HG03025 (cell line): Measurements from ENCODE around the gene ANAPC16.
"Not testable (repeated sequence)": the region's sequence is repeated elsewhere in the genome, so short reads cannot be mapped to it uniquely, and the experiment has no call there.

Experiments
- ATAC-seq: cut with Tn5 transposase; IDR thresholded peaks from one replicate; pipeline ENCODE4 v1.9.1; 2021; ENCODE audit warnings: mild to moderate bottlenecking, moderate library complexity; ENCODE audit not compliant: unreplicated experiment, low FRiP score

ANAPC16 gene

DNA sequence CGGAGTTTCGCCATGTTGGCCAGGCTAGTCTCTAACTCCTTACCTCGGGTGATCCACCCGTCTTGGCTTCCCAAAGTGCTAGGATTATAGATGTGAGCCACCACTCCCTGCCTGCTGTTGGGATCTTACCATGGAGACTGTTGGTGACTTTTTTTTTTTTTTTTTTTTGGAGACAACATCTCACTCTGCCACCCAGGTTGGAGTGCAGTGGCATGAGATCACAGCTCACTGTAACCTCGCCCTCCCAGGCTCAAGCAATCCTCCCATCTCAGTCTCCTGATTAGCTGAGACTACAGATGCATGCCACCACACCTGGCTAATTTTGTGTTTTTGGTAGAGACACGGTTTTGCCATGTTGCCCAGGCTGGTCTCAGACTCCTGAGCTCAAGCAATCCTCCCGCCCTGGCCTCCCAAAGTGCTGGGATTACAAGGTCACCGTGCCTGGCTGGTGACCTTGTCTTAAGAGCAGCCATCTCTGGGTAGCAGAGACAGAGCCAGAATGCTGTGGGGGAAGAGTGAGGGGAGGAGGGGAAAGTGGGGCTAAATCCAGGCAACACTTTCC is 26.0 kb downstream of the ANAPC16 start:
- no peak for ATAC-seq

DNA sequence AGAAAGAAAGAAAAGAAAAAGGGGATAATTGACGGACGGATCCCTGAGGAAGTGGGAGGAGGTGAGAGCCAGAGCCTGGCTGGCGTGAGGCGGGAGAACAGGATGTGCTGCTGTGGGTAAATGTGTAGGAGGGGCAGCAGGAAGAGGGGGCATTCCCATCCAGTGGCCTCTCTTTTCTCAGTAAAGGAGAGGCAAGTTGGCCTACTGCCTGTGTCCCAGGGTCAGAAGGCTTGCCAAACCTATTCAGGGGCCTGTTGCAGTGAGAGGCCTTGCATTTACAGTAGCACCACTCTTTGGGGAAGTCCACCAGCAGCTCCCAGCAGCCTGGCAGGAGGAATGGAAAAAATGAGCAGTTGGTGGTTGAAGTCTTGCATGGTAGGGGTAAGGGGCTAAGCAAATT is 26.9 kb downstream of the ANAPC16 start:
- ATAC-seq: no peak

DNA sequence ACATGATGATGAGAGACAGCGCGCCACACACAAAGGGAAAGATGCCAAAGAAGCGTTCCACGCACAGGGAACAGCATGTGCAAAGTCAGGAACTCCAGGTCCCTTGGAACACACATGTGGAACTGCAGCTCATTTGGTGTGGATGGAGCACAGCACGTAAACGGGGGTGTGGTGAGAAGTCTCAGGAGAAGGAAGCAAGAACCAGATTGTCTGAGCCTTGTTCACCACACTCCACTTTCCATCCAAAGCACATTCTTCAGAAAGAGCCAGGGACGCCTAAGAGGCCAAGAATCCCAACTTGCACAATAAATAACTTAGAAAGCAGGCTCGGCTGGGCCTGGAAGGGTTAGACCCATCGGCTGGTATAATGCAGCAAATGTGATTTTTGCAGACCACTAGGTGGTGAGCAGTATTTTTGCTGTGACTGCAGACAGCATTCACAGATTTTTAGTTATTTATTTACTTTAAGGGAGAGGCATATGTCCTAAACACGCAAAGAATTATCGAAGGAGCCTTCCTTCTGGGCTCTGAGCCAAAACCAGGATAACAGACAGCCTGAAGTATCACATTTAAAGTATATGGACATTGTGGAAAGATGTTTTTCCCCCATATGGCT is 28.1 kb downstream of the ANAPC16 start:
- ATAC-seq: no peak

DNA sequence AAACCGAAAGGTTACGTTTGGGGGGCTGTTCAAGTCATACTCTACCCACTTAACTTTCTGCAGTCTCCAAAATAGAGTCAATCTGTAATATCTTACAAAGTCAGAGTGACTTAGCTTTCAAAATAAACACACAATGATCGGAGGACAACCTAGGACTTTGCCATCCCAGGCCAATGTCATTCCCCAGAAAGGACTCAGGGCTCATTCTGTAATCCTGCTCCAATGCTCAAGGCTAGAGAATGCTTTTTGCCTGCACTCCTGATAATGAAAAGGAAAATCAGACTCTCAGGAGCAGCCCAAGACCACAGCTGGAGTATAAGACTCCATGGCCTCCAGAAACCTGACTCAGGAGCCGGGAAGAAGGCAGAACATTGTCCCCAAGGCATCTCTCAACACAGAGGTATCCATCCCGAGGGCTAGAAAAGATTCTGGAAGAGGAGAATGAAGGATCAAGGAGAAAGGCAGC is 28.8 kb downstream of the ANAPC16 start:
- no peak for ATAC-seq

DNA sequence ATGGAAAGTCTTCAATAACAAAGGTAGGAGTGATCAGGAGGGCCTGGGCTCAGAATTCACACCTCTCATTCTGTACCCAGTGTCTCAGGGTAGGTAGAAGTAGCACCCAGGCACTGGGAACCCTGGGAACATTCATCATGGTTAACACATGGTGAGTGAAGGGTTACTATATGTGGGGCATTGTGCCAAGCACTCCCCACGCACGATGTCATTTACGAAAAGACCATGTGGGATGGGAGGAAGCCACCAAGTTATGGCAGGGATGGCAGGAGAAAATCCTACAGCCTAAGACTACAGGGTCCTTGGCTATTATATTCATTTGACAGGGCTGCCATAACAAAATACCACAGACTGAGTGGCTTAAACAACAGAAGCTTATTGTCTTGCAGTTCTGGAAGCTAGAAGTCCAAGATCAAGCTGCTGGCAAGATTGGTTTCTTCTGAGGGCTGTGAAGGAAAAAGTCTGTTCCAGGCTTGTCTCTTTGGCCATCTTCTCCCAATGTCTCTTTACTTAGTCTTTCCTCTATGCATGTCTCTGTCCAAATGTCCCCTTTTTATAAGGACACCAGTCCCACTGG is 30.2 kb downstream of the ANAPC16 start:
- ATAC-seq: no peak

DNA sequence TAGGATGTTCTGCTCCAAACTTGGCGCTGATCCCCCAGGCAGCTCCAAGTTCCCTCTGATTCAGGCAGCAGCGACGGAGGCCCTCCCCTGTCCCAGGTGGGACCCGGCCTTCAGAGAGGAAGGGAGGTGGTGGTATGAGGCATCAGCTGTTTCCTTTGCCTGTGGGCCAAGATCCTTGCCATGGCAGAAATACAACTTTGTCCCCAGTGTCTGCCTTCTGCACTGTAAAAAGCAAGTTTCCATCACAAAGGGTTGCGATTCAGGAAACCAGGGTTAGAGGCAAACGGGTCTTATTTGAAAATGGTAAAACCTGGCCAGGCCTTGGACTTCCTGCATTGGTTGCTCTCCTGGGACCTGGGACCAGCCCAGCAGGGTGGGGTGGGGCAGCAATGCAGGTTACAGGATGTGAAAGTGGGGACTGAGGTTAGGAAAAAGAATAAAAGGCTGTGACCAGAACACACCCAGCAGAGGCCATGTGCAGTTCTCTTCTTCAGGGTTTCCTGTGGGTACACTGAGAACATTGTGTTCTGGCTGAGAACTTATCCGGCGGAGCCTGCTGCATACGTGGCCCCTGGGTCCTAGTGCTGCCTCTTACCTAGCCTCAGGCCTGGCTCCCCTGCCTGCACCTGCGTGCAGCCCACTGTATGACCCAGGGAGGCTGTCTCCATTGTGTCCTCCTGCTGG is 32.8 kb downstream of the ANAPC16 start:
- ATAC-seq: peak; percentile 78

DNA sequence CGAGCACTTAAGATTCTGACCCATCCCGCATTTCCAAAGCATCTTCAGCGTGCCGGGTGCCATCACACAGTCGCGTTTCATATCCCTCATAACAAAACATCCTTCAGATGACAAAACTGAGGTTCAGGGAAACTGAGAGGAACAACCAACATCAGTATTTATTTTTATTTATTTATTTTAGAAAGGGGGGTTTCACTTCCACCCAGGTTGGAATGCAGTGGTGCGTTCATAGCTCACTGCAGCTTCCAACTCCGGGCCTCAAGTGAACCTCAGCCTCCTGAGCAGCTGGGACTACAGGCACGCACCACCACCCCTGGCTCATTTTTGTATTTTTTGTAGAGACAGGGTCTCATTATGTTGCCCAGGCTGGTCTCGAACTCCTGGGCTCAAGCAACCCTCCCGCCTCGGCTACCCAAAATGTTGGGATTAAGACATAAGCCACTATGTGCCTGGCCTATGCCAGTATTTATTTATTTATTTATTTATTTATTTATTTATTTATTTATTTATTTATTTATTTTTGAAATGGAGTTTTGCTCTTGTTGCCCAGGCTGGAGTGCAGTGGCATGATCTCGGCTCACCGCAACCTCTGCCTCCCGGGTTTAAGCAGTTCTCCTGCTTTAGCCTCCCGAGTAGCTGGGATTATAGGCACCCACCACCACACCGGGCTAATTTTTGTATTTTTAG is 33.5 kb downstream of the ANAPC16 start:
- not testable (repeated sequence) for ATAC-seq

DNA sequence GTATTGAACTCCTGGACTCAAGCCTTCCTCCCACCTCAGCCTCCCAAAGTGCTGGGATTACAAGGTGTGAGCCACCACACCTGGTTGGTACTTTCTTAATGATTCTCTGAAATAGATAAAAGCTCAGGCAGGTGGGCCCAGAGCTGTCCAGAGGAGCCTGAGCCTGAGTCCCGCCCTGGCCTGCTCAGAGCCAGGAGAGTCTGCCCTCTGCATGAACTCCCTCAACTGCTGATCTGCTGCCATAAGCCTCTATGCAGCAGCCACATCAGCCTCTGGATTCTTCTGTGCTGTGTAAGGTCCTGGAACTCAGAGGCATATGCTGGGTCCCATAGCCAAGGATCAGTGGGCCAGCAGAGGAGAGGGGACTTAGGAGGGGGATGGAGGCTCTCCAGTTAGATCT is 34.9 kb downstream of the ANAPC16 start:
- ATAC-seq: no peak

DNA sequence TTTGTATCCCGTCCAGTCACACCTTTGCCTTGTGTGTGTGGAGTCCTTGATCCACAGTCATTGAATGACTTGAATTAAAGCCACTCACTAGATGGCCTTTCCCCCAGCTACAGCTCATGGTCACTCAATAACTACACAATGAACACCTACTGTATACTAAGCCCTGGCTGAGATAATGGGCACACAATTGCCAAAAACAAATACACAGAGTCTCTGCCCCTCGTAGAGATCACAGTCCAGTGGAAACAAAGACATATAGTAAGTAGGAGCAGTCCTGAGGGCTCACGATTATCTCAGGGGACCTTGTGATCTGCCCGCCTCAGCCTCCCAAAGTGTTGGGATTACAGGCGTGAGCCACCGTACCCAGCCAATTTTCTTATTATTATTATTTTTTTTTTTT is 35.8 kb downstream of the ANAPC16 start:
- ATAC-seq: no peak

DNA sequence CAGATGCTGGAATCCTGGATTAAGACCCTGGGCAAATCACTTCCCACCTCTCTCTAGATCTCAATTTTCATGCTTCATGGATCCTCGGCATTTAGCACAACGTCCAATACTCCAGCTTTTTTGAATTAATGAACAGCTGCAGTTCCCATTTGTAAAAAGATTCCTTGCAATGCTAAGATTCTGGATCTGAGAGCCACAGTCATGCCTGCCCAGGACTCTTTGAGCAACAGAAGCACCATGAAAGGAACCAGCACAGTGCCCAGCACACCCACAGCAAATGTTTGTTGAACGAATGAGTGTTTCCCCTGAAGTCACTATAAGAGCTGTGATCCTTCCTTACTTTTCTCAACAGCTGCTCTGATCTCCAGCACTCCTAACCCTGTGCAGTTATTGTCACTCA is 37.2 kb downstream of the ANAPC16 start:
- ATAC-seq: no peak

DNA sequence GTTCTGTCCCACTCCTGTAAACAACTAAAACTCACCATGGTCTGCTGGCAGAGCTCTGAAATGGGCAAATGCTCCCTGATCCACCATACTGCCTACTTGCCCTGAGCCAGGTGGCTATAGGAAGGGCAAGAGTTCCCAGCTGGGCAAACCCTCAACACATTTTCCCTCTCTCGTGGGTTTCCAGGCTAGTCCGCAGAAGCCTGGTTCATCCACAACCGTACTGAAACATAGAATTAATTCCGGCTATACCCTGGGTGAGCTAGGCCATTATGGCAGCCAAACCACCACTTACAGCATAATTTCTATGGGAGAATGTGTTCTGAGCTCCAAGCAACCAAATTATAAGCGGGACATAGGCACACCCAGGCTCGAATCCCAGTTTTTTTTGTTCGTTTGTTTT is 37.8 kb downstream of the ANAPC16 start:
- no peak for ATAC-seq

DNA sequence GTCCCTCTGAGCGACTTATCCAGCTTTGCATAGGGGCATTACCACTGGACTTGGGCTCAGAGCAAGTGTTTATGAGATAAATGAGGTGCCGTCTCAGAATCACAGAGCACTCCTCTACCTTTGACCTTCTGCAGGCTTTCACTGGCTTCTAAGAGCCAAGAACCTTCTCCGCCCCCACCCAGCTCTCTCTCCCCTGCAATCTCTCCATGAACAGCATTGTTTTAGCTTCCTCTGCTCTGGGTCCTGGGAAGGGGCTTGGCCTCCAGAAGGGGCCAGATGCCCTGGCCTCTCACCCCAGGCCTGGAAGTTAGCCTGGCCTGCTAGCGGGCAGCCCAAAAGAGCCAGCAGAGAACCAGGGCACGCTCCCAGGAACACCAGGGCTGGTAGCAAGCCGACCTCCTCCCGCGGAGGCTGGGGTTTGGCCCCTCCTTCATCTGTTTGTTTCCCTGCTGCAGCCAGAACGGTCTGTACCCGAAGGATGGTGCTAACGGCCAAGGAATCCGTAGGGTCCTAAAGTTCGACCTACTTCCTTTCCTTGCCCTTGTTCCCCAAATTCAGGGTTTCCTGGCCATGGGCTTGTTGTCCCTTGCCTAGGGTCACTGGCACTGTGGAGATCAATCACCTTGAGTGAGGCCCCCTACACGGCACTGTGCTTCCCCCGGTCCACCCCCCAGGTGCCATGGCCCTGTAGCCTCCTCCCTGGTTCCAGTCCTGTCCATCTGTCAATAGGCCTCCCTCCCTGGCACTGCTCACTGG is 39.2 kb downstream of the ANAPC16 start:
- no peak for ATAC-seq

DNA sequence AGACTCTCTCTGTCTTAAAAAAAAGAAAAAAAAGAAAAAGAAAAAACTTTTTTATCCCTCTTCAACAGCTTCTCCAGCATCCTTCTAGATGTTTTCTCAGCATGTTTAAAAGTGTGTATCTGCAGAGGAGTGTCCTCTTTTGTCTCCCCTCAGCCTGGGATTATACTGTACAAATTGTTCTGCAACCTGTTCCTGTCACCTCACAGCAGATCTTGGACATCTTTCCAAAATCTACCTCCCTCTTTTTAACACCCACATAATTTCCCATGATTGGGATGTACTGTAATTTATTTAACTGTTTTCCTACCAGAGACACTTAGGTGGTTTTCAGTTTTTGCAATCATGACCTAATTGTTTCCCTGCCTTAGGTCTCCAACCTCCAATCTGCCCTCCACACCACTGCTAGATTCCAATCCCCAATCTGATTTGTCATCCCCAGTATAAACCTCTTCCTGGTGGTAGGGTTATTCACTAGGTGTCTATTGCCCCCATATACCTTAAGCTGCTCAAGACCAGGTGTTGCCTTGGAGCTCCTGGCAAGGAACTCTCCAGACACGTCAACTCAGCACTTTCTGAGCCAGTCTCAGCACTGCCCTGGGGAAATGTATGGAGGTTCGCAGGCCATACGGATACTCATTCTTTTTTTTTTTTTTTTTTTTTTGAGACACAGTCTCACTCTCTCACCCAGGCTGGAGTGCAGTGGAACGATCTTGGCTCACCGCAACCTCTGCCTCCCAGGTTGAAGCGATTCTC is 40.3 kb downstream of the ANAPC16 start:
- no peak for ATAC-seq

DNA sequence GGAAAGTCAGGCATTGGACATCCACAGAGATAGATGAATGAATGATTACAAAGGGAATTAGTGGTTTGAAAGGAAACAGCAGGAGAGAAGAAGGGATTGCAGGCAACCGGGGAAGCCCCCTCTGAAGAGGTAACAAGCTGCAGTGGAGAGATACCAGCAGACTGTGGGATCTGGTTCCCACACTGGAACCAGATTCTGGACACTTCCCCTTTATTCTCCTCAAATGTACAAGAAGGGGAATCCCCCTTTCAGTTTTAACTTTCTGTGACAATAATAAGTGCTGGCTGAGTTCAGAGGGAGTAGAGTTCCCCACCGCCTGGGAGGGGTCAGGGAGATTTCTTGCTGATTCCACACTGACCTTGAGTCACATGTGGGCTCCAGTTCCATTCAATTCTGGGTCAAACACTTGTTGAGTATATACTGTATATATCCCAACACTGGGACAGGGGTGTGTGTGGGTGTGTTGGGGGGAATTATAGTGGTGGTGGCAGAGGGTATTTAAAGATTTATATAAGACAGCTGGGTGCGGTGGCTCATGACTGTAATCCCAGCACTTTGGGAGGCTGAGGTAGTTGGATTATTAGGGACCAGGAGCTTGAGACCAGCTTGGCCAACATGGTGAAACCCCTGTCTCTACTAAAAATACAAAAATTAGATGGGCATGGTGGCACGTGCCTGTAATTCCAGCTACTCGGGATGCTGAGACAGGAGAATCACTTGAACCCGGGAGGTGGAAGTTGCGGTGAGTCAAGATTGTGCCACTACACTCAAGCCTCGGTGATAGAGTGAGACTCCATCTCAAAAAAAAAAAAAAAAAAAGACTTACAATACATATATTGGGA is 41.5 kb downstream of the ANAPC16 start:
- ATAC-seq: no peak

DNA sequence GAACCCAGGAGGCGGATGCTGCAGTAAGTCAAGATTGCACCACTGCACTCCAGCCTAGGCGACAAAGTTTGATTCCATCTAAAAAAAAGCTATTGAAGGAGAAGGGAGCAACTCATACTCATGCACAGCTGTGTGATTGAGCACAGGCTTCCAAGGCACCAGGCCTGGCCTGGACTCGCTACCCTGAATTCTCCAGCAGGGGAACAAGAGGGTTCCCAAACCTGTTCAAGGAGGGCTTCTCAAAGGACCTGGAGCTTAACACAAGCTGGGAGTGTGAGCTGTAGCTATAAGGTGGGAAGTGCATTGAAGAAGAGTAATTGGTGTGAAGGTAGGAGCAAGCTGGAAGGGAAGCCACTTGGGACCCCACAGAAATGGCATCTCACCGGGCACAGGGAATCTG is 42.8 kb downstream of the ANAPC16 start:
- no peak for ATAC-seq

DNA sequence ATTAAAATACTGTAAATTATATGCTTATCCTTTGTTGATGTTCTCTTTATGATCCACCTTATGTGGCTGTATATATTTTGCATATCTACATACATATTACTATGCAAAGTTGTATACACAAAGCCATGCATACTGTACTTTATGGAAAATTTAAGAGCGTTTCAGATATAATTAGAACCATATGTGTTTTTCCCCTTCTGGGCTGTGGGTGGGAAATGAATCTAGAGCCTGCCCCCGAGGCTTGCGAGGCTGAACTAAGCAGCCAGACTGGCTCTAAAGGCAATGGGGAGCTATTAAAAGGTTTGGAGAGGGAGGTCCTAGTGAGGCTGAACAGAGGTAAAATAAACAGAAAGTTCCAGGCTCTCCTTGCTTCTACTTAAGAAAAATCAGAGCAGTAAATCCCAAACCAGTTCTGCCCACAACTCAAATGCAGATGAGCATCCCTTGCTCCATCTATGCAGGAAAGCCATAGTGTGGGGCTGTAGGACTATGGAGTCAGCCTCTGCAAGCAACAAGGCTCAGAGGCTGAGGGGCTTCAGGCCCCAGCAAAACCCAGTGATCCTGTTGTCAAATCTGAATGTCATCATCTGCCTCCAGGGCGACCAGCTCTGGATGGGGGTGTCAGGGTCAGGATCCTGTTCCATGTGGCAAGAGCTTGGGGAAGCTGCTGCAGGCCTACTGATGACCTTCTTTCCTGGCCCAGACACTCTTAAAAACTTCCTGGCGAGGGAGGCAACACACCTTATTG is 43.9 kb downstream of the ANAPC16 start:
- no peak for ATAC-seq

DNA sequence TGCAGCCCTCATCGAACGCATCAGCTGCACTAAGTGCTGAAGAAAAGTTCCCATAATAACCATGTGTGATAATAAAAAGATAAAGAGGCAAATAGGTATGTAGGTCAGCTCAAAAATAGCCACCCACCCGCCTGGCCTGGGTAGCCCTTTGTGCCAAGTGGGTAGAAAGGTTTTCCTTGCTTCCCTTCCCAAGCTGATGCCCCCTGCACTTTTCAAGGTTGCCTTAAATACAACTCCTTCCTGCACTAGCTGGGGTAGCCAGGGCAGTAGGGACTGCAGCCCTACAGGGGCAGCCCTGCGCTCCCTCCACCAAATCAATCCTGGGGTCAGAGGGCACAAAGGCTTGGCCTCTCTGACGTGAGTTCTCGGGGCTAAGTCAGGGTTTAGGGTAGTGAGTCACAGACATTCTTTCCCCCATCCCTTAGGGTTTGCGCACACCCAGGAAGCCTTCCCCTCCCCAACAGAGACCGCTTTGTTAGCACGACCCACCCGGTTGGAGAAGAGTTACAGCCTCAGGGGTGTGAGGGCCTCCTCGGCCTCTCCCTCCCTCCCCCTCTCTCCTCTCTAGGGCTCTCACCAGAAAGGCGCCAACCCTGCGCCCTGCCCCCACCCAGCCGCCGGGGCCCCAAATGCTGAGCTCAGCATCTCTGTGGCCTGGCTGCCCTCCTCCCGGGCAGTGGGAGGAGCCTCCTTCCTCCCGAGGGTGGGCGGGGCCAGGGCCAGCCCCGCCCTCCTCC is 44.6 kb downstream of the ANAPC16 start:
- peak; percentile 61 for ATAC-seq
